Mesenteric fat pad (tissue), 1 donor: ENCODE data around the gene ARF1. TPM values are rescaled to one million over a fixed set of nuclear protein-coding genes. Genes with fewer than 3 reads are reported as not detected.
A peak's percentile ranks its signal among the peaks of the same experiment; 100 is the strongest.

Experiments
- DNase-seq: peaks from one replicate; pipeline ENCODE4 v3.0.0-alpha.2; 2020; ENCODE audit warnings: low spot score
- microRNA-seq: library from miRNA; unstranded; fragments of <30 nt; microRNA quantifications from one replicate; pipeline ENCODE4 v1.2.0, GENCODE V29; 2020; ENCODE audit warnings: borderline number of aligned reads
- total RNA-seq: library from RNA; stranded (reverse); fragmentation: NEBNext Ultra II Directional; extraction: Animal tissue kit (Norgen Biotek cat#: 25700); gene quantifications from one replicate; pipeline ENCODE4 v1.2.1, GENCODE V29; 2021
- donor health status: DM: yes; HTN: yes; CAD: no.

ARF1 gene
- total RNA-seq, 1 donor from 2014 or later = 352 TPM

DNA sequence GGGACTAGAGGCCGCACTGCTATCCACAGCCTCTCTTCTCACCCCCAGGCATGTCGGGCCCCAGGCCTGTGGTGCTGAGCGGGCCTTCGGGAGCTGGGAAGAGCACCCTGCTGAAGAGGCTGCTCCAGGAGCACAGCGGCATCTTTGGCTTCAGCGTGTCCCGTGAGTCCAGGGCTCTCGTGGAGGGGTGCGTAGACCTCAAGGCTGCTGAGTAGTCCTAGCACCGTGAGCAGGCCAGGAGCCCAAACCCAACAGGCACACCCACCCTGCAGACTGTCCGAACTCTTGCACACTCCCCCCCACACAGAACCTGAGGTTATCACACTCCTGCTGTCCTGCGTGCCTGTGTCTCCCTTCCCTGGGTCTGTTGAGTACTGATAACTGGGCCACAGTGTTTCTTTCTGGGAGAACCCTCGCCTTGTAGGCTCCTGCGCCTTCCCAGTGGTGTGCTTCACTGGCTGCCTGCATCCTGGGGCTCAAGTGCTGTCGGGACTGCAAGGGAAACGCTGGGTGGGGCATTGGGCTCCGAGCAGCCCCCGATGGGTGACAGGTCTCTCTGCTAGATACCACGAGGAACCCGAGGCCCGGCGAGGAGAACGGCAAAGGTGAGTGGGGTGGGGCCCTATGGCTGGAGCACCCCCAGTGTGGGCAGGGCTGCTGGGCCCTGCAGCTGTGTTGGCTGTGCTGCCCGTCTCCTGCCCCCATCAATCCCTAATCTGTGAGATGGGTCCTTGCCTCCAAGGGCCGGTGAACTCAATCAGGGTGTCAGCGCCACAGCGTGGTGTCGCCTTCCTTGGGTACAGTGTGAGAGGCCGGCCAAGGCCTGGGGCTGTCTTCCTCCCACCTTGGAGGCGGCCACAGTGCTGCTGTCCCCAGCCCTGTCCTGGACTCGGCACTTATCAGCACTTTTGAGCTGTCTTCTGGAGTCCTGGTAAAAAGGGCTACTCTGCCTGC is 63.2 kb downstream of the ARF1 start:
- no peak for DNase-seq

DNA sequence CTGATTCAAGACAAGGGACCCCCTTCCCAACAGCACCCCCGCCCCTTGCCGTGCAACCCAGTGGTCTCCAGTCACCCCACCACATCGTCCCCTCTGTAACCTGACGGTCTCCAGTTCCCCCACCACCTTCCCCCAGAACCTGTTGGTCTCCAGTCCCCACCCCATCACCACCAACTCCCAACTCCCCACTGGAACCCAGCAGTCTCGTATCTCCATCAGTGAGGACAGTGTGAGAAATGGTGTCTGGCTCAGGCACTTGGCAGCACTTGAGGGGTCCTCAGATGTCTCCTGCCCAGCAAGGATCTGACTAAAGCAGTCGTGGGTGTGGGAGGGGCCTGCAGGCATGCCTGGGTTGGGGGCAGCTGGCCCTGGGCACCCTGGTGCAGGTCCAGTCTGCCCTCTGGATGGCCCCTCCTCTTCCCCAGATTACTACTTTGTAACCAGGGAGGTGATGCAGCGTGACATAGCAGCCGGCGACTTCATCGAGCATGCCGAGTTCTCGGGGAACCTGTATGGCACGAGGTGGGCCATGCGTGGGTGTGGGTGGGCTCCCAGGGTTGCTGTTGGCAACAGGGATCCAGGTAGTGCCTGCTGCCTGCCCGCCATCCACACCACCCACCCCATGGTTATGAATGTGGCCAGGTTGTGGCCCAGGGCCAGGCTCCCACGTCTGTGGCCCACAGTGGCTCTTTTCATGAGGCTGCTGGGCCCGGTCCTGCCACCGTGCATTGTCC is 64.1 kb downstream of the ARF1 start:
- DNase-seq = no peak

DNA sequence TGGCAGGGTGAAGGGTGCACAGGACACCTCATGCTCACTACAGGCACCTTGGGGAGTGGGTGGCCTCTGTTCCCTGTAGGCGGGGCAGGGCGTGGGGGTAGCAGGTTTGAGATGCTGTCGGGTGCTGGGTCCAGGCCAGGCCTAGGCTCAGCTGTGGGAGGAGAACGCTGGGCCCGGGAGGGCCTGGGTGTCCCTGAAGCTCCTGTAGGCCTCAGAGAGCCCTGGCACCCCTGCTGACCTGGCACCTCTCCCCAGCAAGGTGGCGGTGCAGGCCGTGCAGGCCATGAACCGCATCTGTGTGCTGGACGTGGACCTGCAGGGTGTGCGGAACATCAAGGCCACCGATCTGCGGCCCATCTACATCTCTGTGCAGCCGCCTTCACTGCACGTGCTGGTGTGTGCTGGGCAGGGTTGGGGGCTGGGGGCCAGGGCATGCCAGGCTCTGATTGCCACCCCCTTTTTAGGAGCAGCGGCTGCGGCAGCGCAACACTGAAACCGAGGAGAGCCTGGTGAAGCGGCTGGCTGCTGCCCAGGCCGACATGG is 64.7 kb downstream of the ARF1 start:
- DNase-seq = peak; percentile 88

DNA sequence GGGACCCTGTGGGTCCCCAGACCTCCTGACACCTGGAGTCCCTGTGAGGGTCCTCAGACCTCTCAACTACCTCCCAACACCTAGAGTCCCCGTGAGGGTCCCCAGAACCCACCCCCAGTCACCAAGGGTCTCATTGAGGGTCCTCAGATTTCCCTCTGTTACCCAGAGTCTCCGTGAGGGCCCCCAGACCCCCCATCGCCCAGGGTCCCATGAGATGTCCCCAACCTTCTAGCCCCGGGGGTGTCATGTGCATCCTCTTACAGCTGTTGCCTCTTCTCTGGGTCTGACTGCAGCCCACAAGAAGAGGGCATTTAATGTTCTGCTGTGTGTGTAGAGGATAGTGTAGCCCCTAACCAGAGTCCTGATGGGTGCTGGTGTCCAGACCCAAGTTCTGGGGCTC is 65.3 kb downstream of the ARF1 start:
- no peak for DNase-seq

DNA sequence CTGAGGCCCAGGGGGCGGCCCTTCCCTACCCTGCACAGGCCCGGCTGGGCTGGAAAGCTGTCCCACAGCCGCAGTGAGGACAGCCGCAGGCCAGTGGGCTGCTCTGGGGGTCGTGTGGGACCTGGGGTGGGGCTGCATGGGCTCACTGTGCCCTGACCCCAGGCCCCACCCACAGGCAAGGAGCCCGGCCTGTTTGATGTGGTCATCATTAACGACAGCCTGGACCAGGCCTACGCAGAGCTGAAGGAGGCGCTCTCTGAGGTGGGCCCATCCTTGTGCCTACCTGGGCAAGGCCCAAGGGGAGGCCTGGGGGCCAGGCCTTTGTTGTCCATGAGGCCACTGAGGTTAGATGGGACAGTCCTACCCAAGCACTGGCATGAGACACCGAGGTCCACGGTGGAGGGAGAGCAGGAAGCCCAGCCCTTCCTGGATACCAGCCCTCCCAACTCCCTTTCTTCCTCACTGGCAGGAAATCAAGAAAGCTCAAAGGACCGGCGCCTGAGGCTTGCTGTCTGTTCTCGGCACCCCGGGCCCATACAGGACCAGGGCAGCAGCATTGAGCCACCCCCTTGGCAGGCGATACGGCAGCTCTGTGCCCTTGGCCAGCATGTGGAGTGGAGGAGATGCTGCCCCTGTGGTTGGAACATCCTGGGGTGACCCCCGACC is 65.8 kb downstream of the ARF1 start:
- peak; percentile 74 for DNase-seq

Small RNA genes lying within 50 kb of the gene (microRNA-seq; reads per million reads assigned to microRNA genes)
- gene MIR3620 = 2.2 reads per million

Other genes with a start within 250 kb of the ARF1 start
- 1.3 TPM for gene WNT9A, start 134.8 kb upstream of the ARF1 start, total RNA-seq
- gene WNT3A, start 75.7 kb upstream of the ARF1 start, total RNA-seq = not detected
- 5.6 TPM for gene C1orf35, start 20.6 kb downstream of the ARF1 start, total RNA-seq
- gene MRPL55, start 26.6 kb downstream of the ARF1 start, total RNA-seq = 38.9 TPM
- gene GUK1, start 57.6 kb downstream of the ARF1 start, total RNA-seq = 220 TPM
- 2.6 TPM for gene GJC2, start 67.2 kb downstream of the ARF1 start, total RNA-seq
- gene IBA57, start 83.1 kb downstream of the ARF1 start, total RNA-seq = 7.5 TPM
- 3.7 TPM for gene OBSCN, start 125.3 kb downstream of the ARF1 start, total RNA-seq